Measurements from ENCODE around the gene GALNS. TPM values are rescaled to one million over a fixed set of nuclear protein-coding genes. Genes with fewer than 3 reads are reported as not detected.
"Not testable (repeated sequence)": the region's sequence is repeated elsewhere in the genome, so short reads cannot be mapped to it uniquely, and the experiment has no call there.

GALNS gene
- total RNA-seq, 2 donors from 2014 or later = 37.6 to 73.0 TPM

- not testable (repeated sequence) for H3K27me3 Mint-ChIP-seq; H3K9me3 Mint-ChIP-seq; H3K4me3 Mint-ChIP-seq; H3K27ac Mint-ChIP-seq; ATAC-seq (replicated peaks)
- Mint-ChIP-seq H3K4me1 (peaks cover 13% of the 10 kb centered on the region), H3K36me3 (ENCODE audit: low read depth) (peaks cover 17% of the 10 kb centered on the region)
These were observed 85.0 kb downstream of the GALNS start for GRCh38 chr16:88771781-88772180.

GRCh38 chr16:88771294-88771772 is 85.4 kb downstream of the GALNS start:
- H3K27ac Mint-ChIP-seq = no peak overlapping the region
- no peak overlapping the region for H3K4me3 Mint-ChIP-seq
- peaks cover 12% of the 10 kb centered on the region for H3K36me3 Mint-ChIP-seq (ENCODE audit: low read depth)
- H3K9me3 Mint-ChIP-seq = no peaks in the 10 kb centered on the region
- no peak for ATAC-seq (replicated peaks)
- H3K27me3 Mint-ChIP-seq = no peaks in the 10 kb centered on the region
- peaks cover 13% of the 10 kb centered on the region for H3K4me1 Mint-ChIP-seq

- H3K9me3 Mint-ChIP-seq = no peaks in the 10 kb centered on the region
- no peaks in the 10 kb centered on the region for H3K27me3 Mint-ChIP-seq
- H3K4me1 Mint-ChIP-seq = peaks cover 13% of the 10 kb centered on the region
- no peak overlapping the region for H3K27ac Mint-ChIP-seq
- H3K36me3 Mint-ChIP-seq (ENCODE audit: low read depth) = peaks cover 14% of the 10 kb centered on the region
- no peak overlapping the region for H3K4me3 Mint-ChIP-seq
- ATAC-seq (replicated peaks) = no peak
These were observed 86.1 kb downstream of the GALNS start for GRCh38 chr16:88770461-88771293.

DNA sequence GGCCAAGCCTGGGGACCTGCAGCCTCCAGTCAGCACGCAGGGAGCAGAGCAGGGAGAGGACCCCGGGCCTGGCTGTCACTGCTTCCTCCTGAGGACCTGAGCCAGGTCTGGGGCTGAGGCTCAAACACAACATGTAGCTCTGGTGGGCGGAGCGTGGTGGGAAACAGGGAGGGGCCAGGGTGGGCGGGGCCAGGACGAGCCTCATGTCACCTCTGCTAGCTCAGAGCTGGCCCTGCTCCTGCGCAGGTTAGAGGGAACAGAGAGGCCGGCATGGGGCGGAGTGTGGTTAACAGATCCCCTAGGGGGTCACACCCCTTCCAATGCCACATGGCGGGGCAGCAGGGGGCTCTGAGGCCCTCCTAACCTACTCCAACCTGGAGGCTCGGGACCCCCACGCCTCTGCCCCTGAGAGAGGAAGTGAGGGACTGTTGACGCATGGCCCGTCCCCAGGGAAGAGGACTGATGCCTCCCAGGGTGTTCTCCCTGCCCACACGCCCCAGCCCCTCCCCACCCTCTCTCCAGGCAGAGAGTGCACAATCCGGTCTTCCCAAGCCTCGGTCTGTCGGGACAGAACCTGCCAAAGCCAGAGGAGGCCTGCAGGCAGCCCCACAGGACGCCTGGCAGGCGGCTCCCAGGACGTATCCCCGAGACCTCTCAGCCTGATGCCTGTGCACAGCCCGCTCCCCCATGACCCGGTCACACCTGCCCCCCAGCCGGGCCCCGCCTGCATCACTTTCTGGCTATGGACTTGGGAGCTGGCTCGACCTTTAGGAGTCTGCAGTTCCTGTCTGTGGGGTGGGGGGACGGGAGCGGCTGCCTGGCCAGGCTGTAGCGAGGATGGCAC is 86.9 kb downstream of the GALNS start:
- peak; percentile 36 for ATAC-seq (replicated peaks)
- no peak overlapping the region for H3K27ac Mint-ChIP-seq
- H3K9me3 Mint-ChIP-seq = no peaks in the 10 kb centered on the region
- no peak overlapping the region for H3K4me3 Mint-ChIP-seq
- H3K4me1 Mint-ChIP-seq = peaks cover 13% of the 10 kb centered on the region
- H3K27me3 Mint-ChIP-seq = no peaks in the 10 kb centered on the region
- peaks cover 16% of the 10 kb centered on the region for H3K36me3 Mint-ChIP-seq (ENCODE audit: low read depth)

- H3K9me3 Mint-ChIP-seq = no peaks in the 10 kb centered on the region
- H3K4me1 Mint-ChIP-seq = peaks cover 13% of the 10 kb centered on the region
- H3K27me3 Mint-ChIP-seq = no peaks in the 10 kb centered on the region
- H3K4me3 Mint-ChIP-seq = no peak overlapping the region
- no peak for ATAC-seq (replicated peaks)
- H3K27ac Mint-ChIP-seq = no peak overlapping the region
- H3K36me3 Mint-ChIP-seq (ENCODE audit: low read depth) = peaks cover 28% of the 10 kb centered on the region
These were observed 88.5 kb downstream of the GALNS start for GRCh38 chr16:88768071-88768783.

DNA sequence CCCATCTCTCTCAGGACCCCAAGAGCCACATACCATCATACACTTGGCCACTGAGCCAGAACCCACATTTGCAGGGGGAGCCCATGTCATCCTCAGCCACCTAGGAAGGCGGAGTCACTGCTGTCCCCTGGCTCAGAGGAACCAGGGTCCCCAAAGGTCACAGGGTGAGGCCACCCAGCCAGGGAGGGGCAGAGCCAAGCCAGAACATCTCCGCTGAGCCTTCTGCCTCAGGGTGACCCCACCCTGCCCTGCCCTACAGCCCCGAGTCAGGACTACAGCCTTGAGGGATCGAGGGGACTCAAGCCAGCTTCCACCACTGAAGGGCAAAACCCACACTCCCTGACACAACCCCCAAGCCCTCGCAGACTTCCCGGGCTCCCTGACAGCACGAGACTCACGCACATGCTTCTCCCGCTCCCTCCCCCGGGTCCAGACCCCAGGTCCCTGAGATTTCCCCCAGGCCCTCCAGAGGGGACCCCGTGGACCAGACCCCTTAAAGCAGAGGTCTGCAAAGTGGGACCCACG is 89.1 kb downstream of the GALNS start:
- Mint-ChIP-seq H3K9me3 (no peaks in the 10 kb centered on the region), H3K4me3 (peak overlapping the region; percentile 37), H3K27ac (peak overlapping the region; percentile 84), H3K27me3 (no peaks in the 10 kb centered on the region), H3K4me1 (peaks cover 15% of the 10 kb centered on the region), H3K36me3 (ENCODE audit: low read depth) (peaks cover 30% of the 10 kb centered on the region)
- ATAC-seq (replicated peaks) = no peak

DNA sequence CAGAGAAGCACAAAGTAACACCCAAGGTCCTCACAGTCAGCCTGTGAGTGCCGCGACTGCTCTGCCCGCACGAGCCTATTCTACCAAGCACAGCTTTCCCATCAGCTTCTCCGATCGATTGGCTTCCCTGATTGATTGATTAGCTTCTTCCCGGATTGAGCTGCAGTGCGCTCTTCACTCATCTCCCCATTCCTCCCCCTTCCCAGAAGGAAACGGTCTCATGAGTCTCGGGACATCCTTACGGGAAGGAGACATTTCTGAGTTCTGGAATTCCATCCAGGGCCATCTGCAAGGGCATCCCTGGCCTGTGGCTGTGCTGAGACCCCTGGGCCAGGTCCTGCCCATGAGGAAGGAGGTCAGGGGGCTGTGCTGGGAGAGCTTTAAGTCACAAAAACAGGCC is 89.8 kb downstream of the GALNS start:
- H3K9me3 Mint-ChIP-seq = no peaks in the 10 kb centered on the region
- H3K36me3 Mint-ChIP-seq (ENCODE audit: low read depth) = peaks cover 30% of the 10 kb centered on the region
- no peaks in the 10 kb centered on the region for H3K27me3 Mint-ChIP-seq
- H3K27ac Mint-ChIP-seq = peak overlapping the region; percentile 84
- H3K4me3 Mint-ChIP-seq = peak overlapping the region; percentile 37
- H3K4me1 Mint-ChIP-seq = peaks cover 15% of the 10 kb centered on the region
- no peak for ATAC-seq (replicated peaks)

DNA sequence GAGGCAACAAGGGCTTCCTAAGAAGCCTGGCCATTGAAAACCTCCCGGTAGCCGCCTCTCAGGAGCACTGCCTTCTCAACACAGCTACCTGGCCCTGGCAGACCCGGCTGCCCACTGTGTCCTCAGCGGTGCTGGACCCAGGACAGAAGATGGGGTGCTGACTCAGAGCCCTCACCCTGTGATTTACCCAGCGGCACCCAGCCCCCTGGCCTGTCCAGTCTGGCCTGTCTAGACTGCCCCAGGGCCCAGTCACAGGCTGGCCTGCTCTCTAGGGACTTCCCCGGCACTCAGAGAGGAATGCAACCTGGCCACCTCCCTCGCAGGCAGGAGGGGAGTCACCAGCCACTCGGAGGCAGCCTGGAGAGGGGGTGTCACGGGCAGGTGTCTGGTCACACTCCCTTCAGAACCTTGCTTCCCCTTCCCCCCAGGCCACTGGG is 91.8 kb downstream of the GALNS start:
- Mint-ChIP-seq H3K9me3 (no peaks in the 10 kb centered on the region), H3K4me1 (peaks cover 15% of the 10 kb centered on the region), H3K27ac (no peak overlapping the region), H3K4me3 (no peak overlapping the region), H3K36me3 (ENCODE audit: low read depth) (peaks cover 30% of the 10 kb centered on the region), H3K27me3 (no peaks in the 10 kb centered on the region)
- ATAC-seq (replicated peaks) = no peak

GRCh38 chr16:88764080-88764479 is 92.7 kb downstream of the GALNS start:
- peak overlapping the region; percentile 52 for H3K27ac Mint-ChIP-seq
- H3K36me3 Mint-ChIP-seq (ENCODE audit: low read depth) = peaks cover 24% of the 10 kb centered on the region
- H3K4me3 Mint-ChIP-seq = no peak overlapping the region
- peaks cover 20% of the 10 kb centered on the region for H3K4me1 Mint-ChIP-seq
- H3K27me3 Mint-ChIP-seq = no peaks in the 10 kb centered on the region
- ATAC-seq (replicated peaks) = no peak
- H3K9me3 Mint-ChIP-seq = no peaks in the 10 kb centered on the region

Other genes with a start within 250 kb of the GALNS start
- under 1 TPM; 0.42 to 0.56 TPM for gene IL17C, start 218.4 kb downstream of the GALNS start, total RNA-seq
- 100 to 1,000 TPM; 242 to 290 TPM for gene CYBA, start 205.9 kb downstream of the GALNS start, total RNA-seq
- 10 to 100 TPM; 84.3 to 93.2 TPM for gene MVD, start 193.9 kb downstream of the GALNS start, total RNA-seq
- gene SNAI3, start 170.4 kb downstream of the GALNS start, total RNA-seq = 1 to 10 TPM; 5.9 to 6.7 TPM
- 100 to 1,000 TPM in 1 of 2 donors, 10 to 100 TPM in 1; 57.1 to 119 TPM for gene RNF166, start 150.5 kb downstream of the GALNS start, total RNA-seq
- 10 to 100 TPM; 19.8 to 31.8 TPM for gene CTU2, start 150.4 kb downstream of the GALNS start, total RNA-seq
- 100 to 1,000 TPM; 197 to 326 TPM for gene PIEZO1, start 71.7 kb downstream of the GALNS start, total RNA-seq
- 100 to 1,000 TPM in 1 of 2 donors, 10 to 100 TPM in 1; 96.6 to 141 TPM for gene CDT1, start 53.2 kb downstream of the GALNS start, total RNA-seq
- gene APRT, start 45.0 kb downstream of the GALNS start, total RNA-seq = 100 to 1,000 TPM; 132 to 139 TPM
- gene TRAPPC2L, start 180 bp upstream of the GALNS start, total RNA-seq = 10 to 100 TPM; 51.1 to 73.9 TPM
- not detected for gene PABPN1L, start 9.7 kb upstream of the GALNS start, total RNA-seq
- gene CBFA2T3, start 120.3 kb upstream of the GALNS start, total RNA-seq = under 1 TPM in 1 of 2 donors, not detected in 1; 0.19 TPM
- 10 to 100 TPM; 35.4 to 47.9 TPM for gene ACSF3, start 236.9 kb upstream of the GALNS start, total RNA-seq